Right lobe of liver (tissue), 4 donors: ENCODE data around the gene CELF2.

ENCODE experiments used
- CTCF ChIP-seq, 4 donors: fragments of 200-600 bp in 3 of 4; fragments of 450-650 bp in 1 of 4; IDR thresholded peaks; one replicate each; pipeline versions ENCODE4 v1.5.1 to v1.8.0; 2016 to 2022; ENCODE audit warnings: antibody characterized with exemption in 4 of 4, mild to moderate bottlenecking in 2 of 4
- POLR2A ChIP-seq: fragments of 450-650 bp; IDR thresholded peaks from one replicate; pipeline ENCODE4 v1.6.1; 2017; ENCODE audit warnings: antibody characterized with exemption, mild to moderate bottlenecking
- donor health status: DM: no; HTN: no; CAD: no.
- donor health status: DM: no; HTN: no; CAD: no.
- donor health status: DM: no; HTN: yes; CAD: no.

GRCh38 chr10:11018855-11019631, 1.4 kb downstream of the CELF2 start:
- no peak for TF ChIP-seq CTCF (IDR thresholded peaks at IDR 0.05)
- TF ChIP-seq POLR2A: no peak
